Astrocyte of the hippocampus (primary cell): ENCODE measurements around the gene ZMYM5.
"Not testable (repeated sequence)": the region's sequence is repeated elsewhere in the genome, so short reads cannot be mapped to it uniquely, and the experiment has no call there.

ENCODE experiments used
- DNase-seq: peaks from one replicate; pipeline ENCODE4 v3.0.0; 2011; ENCODE audit warnings: low read depth, low spot score

ZMYM5 gene

DNA sequence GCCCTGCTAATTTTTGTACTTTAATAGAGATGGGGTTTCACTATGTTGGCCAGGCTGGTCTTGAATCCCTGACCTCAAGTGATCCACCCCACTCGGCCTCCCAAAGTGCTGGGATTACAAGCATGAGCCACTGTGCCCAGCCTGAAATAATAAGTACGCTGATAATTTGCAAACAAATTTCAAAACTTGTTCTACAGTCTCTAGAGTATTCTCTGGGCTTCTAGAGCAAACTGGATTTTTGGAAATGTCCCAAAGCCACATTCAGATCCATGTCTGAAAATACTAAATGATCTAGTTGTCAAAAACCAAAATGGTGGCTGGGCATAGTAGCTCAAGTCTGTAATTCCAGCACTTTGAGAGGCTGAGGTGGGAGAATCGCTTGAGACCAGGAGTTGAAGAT, 40.8 kb downstream of the ZMYM5 start:
- no peak for DNase-seq

DNA sequence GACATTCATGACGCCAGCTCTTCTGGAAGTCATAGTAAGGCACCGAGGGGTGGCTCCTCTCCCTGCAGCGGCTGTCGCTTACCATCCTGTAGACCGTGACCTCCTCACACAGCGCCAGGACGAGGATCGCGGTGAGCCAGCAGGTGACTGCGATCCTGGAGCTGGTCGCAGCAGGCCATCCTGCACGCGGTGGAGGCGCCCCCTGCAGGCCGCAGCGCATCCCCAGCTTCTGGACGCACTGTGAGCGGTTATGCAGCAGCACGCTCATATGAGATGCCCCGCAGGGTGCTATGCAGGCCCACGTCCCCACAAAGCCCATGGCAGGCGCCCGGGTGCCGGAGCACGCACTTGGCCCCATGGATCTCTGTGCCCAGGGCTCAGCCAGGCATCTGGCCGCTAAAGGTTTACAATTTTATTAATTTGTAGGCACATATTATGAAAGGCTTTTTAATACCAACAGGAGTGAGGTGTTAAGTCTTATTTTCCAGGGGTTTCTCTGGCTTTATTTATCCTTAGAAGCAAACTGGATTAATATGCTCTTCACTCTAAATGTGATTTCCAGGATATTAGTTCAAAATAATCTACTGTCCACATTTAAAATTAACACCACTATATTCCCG, 45.1 kb downstream of the ZMYM5 start:
- peak; percentile 35 for DNase-seq

DNA sequence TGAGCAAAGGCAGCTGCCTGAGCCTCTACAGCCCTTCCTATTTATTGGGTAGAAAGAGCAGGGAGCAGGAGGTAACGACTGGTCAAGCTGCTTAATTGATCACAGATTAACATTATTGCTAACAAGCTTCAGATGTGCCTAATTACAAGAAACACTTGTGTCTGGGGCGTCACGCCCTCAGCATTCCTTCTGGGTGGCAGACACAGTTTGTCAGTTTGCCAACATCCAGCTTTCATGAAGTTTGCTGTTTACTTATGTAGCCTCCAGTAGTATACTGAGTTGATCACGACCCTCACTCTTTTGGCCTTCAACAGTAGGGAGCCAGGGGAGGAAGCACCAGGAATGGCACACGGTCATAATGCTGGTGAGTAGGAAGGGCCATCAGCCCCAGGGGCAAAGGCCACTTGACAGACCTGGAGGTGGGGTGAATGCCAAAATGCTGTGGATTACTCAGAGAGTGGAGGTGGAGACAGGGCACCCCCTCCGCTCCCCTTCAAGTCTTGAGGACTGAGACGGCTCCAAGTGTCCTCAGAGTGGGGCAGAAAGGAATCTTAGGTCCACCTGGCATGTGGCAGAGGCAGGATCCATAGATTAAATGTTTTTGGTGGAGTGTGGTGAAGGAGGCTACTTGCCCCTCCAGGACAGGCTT, 45.8 kb downstream of the ZMYM5 start:
- DNase-seq = peak; percentile 2

DNA sequence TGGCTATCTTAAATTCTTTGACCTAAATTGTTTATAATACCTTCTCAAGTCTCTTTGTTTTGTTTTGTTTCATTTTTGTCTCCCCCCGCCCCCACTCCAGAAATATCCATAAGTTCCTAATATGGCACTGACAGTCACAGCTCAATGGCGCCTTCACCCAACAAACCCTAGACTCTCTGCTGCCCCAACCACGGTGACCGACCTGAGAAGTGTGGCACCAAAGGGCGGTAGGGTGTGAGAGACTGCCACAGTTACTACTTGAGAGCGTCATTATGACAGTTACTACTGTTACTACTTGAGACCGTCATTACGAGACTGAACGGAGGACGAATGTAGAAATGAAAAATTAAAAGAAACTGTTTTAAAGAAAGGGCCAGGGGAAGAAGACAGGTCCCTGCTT, 46.3 kb downstream of the ZMYM5 start:
- no peak for DNase-seq

DNA sequence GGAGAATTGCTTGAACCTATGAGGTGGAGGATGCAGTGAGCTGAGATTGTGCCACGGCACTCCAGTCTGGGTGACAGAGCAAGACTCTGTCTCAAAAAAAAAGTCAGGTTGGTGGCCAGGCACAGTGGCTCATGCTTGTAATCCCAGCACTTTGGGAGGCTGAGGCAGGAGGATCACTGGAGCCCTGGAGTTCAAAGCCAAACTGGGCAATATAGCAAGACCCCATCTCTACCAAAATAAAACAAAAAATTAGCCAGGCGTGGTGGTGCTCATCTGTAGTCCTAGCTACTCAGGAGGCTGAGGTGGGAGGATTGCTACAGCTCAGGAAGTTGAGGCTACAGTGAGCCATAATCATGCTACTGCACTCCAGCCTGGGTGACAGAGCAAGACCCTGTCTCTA, 47.6 kb downstream of the ZMYM5 start:
- DNase-seq = not testable (repeated sequence)

DNA sequence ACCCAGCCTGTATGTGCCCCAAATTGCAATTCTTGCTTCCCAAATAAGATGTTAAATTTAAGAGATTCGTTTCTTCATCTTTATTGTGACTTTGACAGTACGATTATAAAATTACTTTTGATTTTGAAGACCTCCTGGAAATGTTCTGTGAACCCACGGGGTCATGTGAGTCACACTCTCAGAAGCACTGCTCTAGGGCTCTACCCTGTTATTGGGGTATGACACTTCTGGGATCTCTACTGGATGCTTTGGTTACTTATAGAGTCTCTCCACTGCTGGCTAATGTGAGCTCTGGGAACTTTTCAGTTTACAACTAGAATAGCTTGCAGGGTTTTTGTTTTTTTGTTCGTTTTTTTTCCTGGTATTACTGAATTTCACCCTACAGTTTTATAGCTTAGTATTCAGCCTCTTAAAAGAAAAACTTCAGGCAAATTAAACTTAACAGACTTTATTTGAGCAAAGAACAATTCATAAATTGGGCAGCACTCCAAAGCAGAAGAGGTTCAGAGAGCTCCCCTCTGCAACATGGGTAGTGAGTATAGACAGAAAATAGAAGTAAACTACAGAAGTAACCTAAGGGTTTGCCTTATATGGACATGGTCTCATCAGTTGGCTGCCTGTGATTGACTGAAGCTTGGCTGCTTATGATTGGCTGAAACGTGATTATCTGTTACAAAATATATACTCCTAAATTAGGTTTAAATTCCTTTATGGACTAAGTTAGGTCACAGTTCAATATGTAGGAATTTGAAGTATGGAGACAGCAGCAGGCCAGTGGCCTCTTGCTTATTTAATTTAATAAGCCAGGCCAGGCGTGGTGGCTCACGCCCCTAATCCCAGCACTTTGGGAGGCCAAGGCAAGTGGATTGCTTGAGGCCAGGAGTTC, 52.2 kb downstream of the ZMYM5 start:
- no peak for DNase-seq

DNA sequence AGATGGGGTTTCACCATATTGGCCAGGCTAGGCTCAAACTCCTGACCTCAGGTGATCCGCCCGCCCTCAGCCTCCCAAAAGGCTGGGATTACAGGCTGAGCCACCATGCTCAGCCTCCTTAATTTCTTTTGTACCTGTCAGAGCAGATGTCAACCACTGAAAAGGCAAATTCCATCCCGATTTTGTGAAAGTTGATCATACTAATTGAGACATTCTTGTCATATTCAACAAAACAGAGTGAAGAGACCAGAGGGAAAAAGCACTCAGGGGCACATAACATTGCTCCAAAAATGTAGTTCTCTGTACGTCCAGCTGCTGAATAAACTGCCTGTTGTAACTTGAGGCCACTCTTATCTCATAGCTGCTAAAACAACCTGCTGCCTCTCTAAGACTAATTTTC, 53.3 kb downstream of the ZMYM5 start:
- DNase-seq = no peak

DNA sequence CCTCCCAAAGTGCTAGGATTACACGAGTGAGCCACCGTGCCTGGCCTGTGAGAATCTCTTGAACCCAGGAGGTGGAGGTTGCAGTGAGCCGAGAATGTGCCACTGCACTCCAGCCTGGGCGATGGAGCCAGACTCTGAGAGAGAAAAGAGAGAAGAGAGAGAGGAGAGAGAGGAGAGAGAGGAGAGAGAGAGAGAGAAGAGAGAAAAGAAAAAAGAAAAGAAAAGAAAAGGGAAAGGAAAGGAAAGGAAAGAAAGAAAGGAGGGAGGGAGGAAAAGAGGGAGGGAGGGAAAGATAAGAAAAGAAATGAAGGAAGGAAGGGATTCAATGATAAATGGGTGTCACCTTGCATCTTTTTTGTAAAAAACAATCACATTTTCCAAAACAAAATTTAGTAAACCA, 57.7 kb downstream of the ZMYM5 start:
- no peak for DNase-seq

DNA sequence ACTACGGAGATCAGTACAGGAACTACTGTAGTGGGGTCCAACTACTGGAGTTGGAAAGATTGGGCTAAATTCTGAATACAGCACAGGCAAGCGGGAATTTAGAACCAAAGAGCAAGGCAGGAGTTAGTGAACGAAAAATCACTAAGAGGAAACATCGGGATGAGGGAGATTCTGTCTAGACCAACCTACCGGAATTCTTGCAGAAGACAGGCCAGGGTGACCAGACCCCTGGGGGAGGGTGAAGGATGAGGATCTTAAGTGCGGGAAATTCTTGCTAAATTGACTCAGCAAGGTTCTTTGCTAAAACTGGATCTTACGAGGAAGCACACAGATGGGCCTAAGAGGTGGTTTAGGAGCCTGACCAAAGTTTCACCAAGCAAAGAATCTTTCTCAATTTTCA, 67.5 kb downstream of the ZMYM5 start:
- DNase-seq = no peak

DNA sequence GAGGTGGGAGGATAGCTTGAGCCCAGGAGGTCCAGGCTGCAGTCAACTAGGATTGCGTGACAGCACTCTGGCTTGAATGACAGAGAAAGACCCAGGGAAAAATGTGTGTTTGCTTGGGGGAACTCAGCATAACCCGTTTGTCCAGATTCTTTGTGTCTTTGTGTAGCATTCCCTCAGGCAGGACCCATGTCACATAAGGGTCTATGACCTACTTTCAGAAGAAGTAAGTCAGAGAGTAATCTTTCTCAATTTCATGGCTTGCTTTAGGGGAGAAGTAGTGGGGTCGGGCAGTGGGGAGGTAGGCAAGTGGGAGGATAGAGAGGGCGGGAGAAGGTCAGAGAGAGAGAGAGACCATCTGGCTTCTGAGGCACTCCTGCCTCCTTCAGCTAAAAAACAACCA, 68.8 kb downstream of the ZMYM5 start:
- DNase-seq = no peak

DNA sequence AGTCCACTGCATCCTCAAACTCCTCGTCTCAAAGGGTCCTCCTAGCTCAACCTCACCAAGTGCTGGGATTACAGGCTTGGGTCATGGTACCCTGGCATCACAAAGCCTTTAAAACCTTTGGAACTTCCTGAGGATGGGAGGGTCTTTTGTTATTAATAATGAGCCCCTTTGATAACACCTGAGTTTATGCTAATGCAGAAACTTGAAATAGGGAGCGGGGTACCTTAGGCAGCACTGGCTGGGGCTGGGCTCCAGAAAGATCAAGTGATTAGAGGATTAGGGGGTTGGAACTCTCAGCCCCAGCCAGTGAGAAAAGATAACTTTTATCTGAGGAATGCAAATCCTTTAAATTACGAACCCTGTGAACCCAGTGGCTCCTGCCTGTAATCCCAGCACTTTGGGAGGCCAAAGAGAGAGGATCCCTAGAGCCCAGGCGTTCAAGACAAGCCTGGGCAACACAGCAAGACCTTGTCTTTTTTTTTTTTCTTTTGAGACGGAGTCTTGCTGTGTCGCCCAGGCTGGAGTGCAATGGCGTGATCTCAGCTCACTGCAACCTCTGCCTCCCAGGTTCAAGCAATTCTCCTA, 71.4 kb downstream of the ZMYM5 start:
- DNase-seq = no peak

DNA sequence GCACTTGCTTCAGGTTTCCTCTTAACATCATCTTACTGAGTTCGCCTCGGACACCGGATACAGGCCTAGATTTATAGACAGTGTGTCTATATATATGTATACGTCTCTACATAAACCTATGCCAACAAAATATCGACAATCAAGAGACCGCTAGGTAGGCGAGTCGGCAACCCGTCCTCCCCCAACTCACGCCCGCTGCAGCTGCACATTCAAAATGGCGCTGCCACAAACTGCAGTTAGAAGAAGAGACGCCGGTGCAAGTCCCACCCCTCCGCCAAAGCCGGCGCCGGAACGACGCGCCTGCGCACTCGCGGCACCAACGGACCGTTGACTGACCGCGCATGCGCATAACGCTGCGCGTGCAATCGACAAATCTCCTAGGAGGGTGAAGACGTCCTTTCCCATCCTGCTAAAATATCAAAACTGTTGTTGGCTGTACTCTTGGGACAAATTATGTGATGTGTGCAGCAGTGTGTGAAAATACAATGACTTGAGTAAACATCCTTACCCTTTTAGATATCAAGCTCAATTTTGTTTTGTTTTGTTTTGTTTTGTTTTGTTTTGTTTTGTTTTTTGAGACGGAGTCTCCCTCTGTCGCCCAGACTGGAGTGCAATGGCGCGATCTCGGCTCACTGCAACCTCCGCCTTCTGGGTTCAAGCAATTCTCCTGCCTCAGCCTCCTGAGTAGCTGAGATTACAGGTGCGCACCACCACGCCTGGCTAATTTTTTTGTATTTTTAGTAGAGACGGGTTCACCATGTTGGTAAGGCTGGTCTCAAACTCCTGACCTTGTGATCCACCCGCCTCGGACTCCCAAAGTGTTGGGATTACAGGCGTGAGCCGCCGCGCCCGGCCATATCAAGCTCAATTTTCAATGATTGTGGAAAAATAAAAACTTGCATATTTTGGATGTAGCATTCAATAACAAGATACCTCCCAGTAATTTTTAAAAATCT, 80.4 kb downstream of the ZMYM5 start, which contains the start of gene PSPC1:
PSPC1 (minus strand) TSS at position 219 of the 956 bp plus-strand sequence; CDS start at position 31, 188 bp downstream.
- peak; percentile 98 for DNase-seq

DNA sequence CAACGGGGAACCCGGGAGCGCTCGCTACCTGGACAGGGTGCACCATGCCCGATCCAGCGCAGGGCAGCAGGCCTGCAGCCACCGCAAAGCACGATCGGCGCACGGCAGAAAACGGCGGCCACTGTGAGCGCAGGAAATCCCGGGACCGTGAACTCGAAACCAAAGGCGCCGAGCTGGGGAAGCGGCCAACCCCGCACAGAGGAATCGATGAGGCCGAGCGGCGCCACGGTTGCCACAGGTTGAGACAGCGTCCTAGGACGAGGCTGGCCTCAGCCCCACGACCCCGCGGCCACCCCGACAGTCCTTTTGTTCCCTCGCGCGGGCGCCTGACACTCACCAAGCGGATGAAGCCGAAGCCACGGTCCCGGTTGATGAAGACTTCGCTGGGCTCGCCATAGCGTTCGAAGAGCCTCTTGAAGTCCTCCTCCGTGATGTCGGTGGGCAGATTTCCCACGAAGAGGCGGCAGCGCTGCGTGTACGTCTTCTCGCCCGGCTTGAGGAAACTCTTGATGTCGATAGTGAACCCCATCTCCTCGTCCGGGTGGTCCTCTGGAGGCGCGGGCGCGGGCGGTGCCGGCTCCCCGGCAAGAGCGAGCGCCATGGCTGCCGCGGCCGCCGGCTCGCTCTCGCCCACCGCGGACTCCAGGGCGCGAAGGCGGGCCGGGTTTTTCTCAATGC, 81.3 kb downstream of the ZMYM5 start:
- peak; percentile 76 for DNase-seq

DNA sequence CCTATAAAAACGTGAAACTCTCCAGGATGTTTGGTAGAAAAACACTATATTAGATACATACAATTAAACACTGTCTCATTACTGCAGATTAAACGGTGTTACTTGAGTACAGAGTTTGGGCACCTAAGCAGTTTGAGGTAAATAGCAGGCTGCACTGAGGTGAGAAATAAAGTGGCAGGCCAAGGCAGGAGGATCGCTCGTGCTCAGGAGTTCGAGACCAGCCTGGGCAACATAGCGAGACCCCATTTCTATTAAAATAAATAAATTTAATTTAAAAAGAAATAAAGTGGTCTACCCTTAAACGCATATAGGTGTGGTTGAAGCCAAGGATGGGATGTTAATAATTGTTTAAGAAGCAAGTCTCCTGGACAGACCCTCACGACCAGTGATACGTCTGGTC, 81.9 kb downstream of the ZMYM5 start:
- no peak for DNase-seq

DNA sequence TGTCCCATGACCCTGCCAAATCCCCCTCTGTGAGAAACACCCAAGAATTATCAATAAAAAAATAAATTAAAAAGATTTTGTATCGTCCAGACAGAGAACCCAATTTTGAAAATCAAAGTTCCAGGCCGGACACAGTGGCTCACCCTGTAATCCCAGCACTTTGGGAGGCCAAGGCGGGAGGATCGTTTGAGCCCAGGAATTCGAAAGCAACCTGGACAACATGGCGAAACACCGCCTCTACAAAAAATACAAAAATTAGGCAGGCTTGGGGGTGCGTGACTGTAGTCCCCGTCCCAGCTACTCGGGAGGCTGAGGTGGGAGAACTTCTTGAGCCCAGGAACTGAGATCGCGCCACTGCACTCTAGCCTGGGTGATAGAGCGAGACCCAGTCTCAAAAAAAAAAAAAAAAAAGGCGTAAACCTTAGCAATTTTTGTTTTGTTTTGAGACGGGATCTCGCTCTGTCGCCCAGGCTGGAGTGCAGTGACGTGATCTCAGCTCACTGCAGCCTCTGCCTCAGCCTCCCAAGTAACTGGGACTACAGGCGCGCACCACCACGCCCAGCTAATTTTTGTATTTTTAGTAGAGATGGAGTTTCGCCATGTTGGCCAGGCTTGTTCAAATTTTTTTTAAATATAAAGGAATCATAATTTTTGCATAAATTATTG, 82.6 kb downstream of the ZMYM5 start:
- not testable (repeated sequence) for DNase-seq
